Spleen (tissue), 3 donors: ENCODE measurements around the gene KIF25.

ENCODE experiments used
- POLR2A ChIP-seq, 3 donors: fragments of 450-650 bp; IDR thresholded peaks; one replicate each; pipeline ENCODE4 v1.5.1; 2017; ENCODE audit warnings: antibody characterized with exemption in 3 of 3, mild to moderate bottlenecking in 1 of 3
- POLR2AphosphoS5 ChIP-seq, 3 donors: sonication (generic); formaldehyde crosslinking; IDR thresholded peaks; one replicate each; pipeline ENCODE4 v1.5.1; 2017; ENCODE audit warnings: antibody characterized with exemption in 3 of 3

DNA sequence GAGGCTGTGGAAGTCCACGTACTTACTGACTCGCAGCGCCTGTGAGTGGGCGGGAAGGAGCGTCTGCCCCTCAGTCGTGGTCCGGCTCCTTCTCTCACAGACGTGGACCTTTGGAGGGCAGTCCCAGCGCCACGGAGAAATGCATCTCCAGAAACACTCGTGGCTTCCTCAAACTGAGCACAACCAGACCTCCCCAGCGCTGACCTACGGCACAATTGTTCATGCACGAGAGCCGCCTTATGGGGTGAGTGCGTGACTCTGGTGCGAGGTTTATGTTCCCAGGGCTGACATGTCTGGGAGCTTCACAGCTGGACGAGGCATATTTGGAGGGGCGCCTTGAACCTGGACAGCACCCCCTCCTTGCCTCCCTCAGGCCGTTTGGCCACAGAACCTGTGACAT lies 51.8 kb downstream of the KIF25 start:
- TF ChIP-seq POLR2AphosphoS5 (IDR thresholded peaks at IDR 0.05) (no peak), POLR2A (IDR thresholded peaks at IDR 0.05) (no peak)
